ENCODE results near the gene CNTN1.

- no peak for TF ChIP-seq CTCF (IDR thresholded peaks at IDR 0.05; ENCODE audit: poor library complexity)
- no peak for TF ChIP-seq EZH2 (IDR thresholded peaks at IDR 0.05; ENCODE audit: borderline replicate concordance)
Measured at GRCh38 chr12:40992674-40993073, 300.4 kb downstream of the CNTN1 start.

All from hepatocyte (in vitro differentiated cells).